SK-MEL-5 (cell line): Measurements from ENCODE around the gene RAB21. TPM values are rescaled to one million over a fixed set of nuclear protein-coding genes. Genes with fewer than 3 reads are reported as not detected.
"Not testable (repeated sequence)": the region's sequence is repeated elsewhere in the genome, so short reads cannot be mapped to it uniquely, and the experiment has no call there.

Experiments used
- DNase-seq: peaks from one replicate; pipeline ENCODE4 v3.0.0-alpha.2; 2016; ENCODE audit warnings: low read depth, low spot score
- in situ Hi-C: cut with HindIII; loops from 2 replicates; pipeline ENCODE4 v1.10.0; 2016; ENCODE audit warnings: low sequenced_read_pairs, high pct_unique_total_duplicates, low pct_unique_long_range_greater_than_20kb
- total RNA-seq: library from RNA; depleted of rRNA; stranded (reverse); fragments of >200 nt; shearing (Covaris generic); gene quantifications from 2 replicates; pipeline ENCODE4 v1.2.3, GENCODE V29; 2014

Gene RAB21
- total RNA-seq, 1 experiment from 2014 or later = 42.0 TPM

GRCh38 chr12:71782017-71782416 is 27.4 kb downstream of the RAB21 start:
- in situ Hi-C loops = no loop called here
- no peak for DNase-seq

GRCh38 chr12:71786829-71787228 is 32.2 kb downstream of the RAB21 start:
- no peak for DNase-seq
- in situ Hi-C loops = no loop called here

- DNase-seq = no peak
- in situ Hi-C loops = no loop called here
Measured at GRCh38 chr12:71787580-71787979, 32.9 kb downstream of the RAB21 start.

GRCh38 chr12:71790331-71790730 is 35.7 kb downstream of the RAB21 start:
- DNase-seq = no peak
- in situ Hi-C loops = no loop called here

- DNase-seq = no peak
- in situ Hi-C loops = no loop called here
Measured at GRCh38 chr12:71791473-71792150, 36.9 kb downstream of the RAB21 start.

GRCh38 chr12:71792599-71792998 is 37.9 kb downstream of the RAB21 start:
- DNase-seq = no peak
- in situ Hi-C loops = no loop called here

- in situ Hi-C loops = no loop called here
- no peak for DNase-seq
Measured at GRCh38 chr12:71795901-71796300, 41.2 kb downstream of the RAB21 start.

- DNase-seq = no peak
- in situ Hi-C loops = no loop called here
Measured at GRCh38 chr12:71797531-71797930, 42.9 kb downstream of the RAB21 start.

- DNase-seq = no peak
- in situ Hi-C loops = no loop called here
Measured at GRCh38 chr12:71799106-71799505, 44.4 kb downstream of the RAB21 start.

- in situ Hi-C loops = no loop called here
- DNase-seq = no peak
Measured at GRCh38 chr12:71800177-71800576, 45.5 kb downstream of the RAB21 start.

GRCh38 chr12:71804505-71804904 is 49.8 kb downstream of the RAB21 start:
- in situ Hi-C loops = no loop called here
- DNase-seq = no peak

GRCh38 chr12:71810921-71811320 is 56.3 kb downstream of the RAB21 start:
- in situ Hi-C loops = no loop called here
- no peak for DNase-seq

- DNase-seq, in situ Hi-C loops: not testable (repeated sequence)
Measured at GRCh38 chr12:71815242-71815641, 60.6 kb downstream of the RAB21 start.

GRCh38 chr12:71822088-71822487 is 67.4 kb downstream of the RAB21 start:
- in situ Hi-C loops, DNase-seq: not testable (repeated sequence)

- DNase-seq = no peak
- in situ Hi-C loops = no loop called here
Measured at GRCh38 chr12:71828813-71829212, 74.2 kb downstream of the RAB21 start.

- in situ Hi-C loops = no loop called here
- DNase-seq = no peak
Measured at GRCh38 chr12:71837356-71837755, 82.7 kb downstream of the RAB21 start.

- DNase-seq = no peak
- in situ Hi-C loops = no loop called here
Measured at GRCh38 chr12:71838231-71838630, 83.6 kb downstream of the RAB21 start.

GRCh38 chr12:71838676-71839075 is 84.0 kb downstream of the RAB21 start:
- DNase-seq = no peak
- in situ Hi-C loops = no loop called here

- in situ Hi-C loops = no loop called here
- DNase-seq = peak; percentile 29
Measured at GRCh38 chr12:71840231-71840847, 85.7 kb downstream of the RAB21 start.
